A673 (cell line): ENCODE data around the gene RNF212B. TPM values are rescaled to one million over a fixed set of nuclear protein-coding genes. Genes with fewer than 3 reads are reported as not detected.

Source experiments
- BruUV-seq: library from RNA; stranded (reverse); fragments of 400-500 nt; replicated peaks from 2 replicates; lab custom pipeline; 2021; lab: Mats Ljungman, UMichigan
- CTCF ChIA-PET: fragments of 300-600 bp; sonication (Branson Sonifier 250); formaldehyde crosslinking; loops from one replicate; lab custom pipeline; 2022; ENCODE audit warnings: antibody characterized with exemption; lab: Charles Lee
- POLR2A ChIA-PET: fragments of 300-600 bp; sonication (Branson Sonifier 250); formaldehyde crosslinking; loops from one replicate; lab custom pipeline; 2022; ENCODE audit warnings: antibody characterized with exemption; ENCODE audit not compliant: low non-redundant PET; lab: Charles Lee
- DNase-seq: peaks from one replicate; pipeline ENCODE4 v3.0.0-alpha.2; 2015; ENCODE audit warnings: low spot score
- H3K27ac ChIP-seq: fragments of 200-600 bp; sonication (generic); 2 replicates; pipeline ENCODE4 v1.5.1; 2016; ENCODE audit warnings: mixed run types, low read depth, mild to moderate bottlenecking, mixed read lengths, antibody characterized with exemption, low read length; ENCODE audit not compliant: poor library complexity, severe bottlenecking
- H3K27me3 ChIP-seq: fragments of 200-600 bp; sonication (generic); replicated peaks from 2 replicates; pipeline ENCODE4 v1.6.1; 2017; ENCODE audit warnings: mixed run types, low read depth, mild to moderate bottlenecking, mixed read lengths, antibody characterized with exemption, low read length; ENCODE audit not compliant: insufficient read depth, poor library complexity
- H3K36me3 ChIP-seq: fragments of 200-600 bp; sonication (generic); 2 replicates; pipeline ENCODE4 v1.6.1; 2016; ENCODE audit warnings: mixed run types, mild to moderate bottlenecking, mixed read lengths, antibody characterized with exemption, low read length; ENCODE audit not compliant: insufficient read depth, poor library complexity, severe bottlenecking
- H3K4me1 ChIP-seq: fragments of 200-600 bp; sonication (generic); 2 replicates; pipeline ENCODE4 v1.6.1; 2017; ENCODE audit warnings: mixed run types, mild to moderate bottlenecking, mixed read lengths, antibody characterized with exemption, low read length; ENCODE audit not compliant: insufficient read depth, poor library complexity, severe bottlenecking
- H3K4me3 ChIP-seq: fragments of 200-600 bp; sonication (generic); 2 replicates; pipeline ENCODE4 v1.5.1; 2016; ENCODE audit warnings: low read depth, mixed run types, mild to moderate bottlenecking, mixed read lengths, low read length; ENCODE audit not compliant: poor library complexity, severe bottlenecking
- H3K9me3 ChIP-seq: fragments of 200-600 bp; sonication (generic); 2 replicates; pipeline ENCODE4 v1.6.1; 2016; ENCODE audit warnings: mixed run types, low read depth, mild to moderate bottlenecking, mixed read lengths, antibody characterized with exemption, low read length; ENCODE audit not compliant: poor library complexity, severe bottlenecking
- EZH2 ChIP-seq: fragments of 200-600 bp; sonication (generic); IDR thresholded peaks from 2 replicates; pipeline ENCODE4 v1.6.1; 2017; ENCODE audit warnings: borderline replicate concordance, low read depth, mild to moderate bottlenecking, mixed read lengths, antibody characterized with exemption, low read length; ENCODE audit not compliant: poor library complexity, severe bottlenecking
- intact Hi-C: fragments of 100-400 bp; cut with micrococcal nuclease; formaldehyde crosslinking; loops from one replicate; pipeline ENCODE4 v1.10.0; 2022; ENCODE audit not compliant: unreplicated experiment
- total RNA-seq: library from RNA; stranded (reverse); gene quantifications from 2 replicates; pipeline ENCODE4 v1.2.3, GENCODE V29; 2021
- TF ChIP-seq, protein P1 (sequence below): fragments of 300-800, 200-600 bp; sonication (generic); conservative IDR thresholded peaks from 2 replicates; pipeline ENCODE4 v1.5.1; 2017; ENCODE audit warnings: low read depth, mild to moderate bottlenecking, antibody characterized with exemption, low read length, moderate library complexity, mixed read lengths

Gene RNF212B
- total RNA-seq, 1 experiment from 2014 or later: not detected

DNA sequence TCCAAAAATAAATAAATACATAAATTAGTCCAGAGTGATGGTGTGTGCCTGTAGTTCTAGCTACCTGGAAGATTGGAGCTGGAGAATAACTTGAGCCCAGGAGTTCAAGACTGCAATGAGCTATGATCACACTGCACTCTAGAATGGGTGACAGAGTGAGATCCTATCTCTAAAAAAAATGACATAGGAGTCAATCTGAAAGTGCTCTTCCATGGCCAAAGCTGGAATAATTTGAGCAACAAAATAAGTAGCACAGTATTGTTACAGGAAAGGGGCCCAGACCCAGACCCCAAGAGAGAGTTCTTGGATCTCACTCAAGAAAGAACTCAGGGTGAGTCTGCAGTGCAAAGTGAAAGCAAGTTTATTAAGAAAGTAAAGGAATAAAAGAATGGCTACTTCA lies 29.4 kb upstream of the RNF212B start:
- no peak overlapping the region for H3K4me3 ChIP-seq
- no peak overlapping the region for H3K27ac ChIP-seq
- no peaks in the 10 kb centered on the region for H3K27me3 ChIP-seq
- no peaks in the 10 kb centered on the region for H3K36me3 ChIP-seq
- TF ChIP-seq, protein P1, sequence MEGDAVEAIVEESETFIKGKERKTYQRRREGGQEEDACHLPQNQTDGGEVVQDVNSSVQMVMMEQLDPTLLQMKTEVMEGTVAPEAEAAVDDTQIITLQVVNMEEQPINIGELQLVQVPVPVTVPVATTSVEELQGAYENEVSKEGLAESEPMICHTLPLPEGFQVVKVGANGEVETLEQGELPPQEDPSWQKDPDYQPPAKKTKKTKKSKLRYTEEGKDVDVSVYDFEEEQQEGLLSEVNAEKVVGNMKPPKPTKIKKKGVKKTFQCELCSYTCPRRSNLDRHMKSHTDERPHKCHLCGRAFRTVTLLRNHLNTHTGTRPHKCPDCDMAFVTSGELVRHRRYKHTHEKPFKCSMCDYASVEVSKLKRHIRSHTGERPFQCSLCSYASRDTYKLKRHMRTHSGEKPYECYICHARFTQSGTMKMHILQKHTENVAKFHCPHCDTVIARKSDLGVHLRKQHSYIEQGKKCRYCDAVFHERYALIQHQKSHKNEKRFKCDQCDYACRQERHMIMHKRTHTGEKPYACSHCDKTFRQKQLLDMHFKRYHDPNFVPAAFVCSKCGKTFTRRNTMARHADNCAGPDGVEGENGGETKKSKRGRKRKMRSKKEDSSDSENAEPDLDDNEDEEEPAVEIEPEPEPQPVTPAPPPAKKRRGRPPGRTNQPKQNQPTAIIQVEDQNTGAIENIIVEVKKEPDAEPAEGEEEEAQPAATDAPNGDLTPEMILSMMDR: no peak
- no peak for TF ChIP-seq EZH2
- no peaks in the 10 kb centered on the region for H3K9me3 ChIP-seq
- ChIA-PET POLR2A (no interaction called here), CTCF (no interaction called here)
- BruUV-seq: no TSS peak
- no peak for DNase-seq
- H3K4me1 ChIP-seq: no peaks in the 10 kb centered on the region
- intact Hi-C loops: no loop called here

DNA sequence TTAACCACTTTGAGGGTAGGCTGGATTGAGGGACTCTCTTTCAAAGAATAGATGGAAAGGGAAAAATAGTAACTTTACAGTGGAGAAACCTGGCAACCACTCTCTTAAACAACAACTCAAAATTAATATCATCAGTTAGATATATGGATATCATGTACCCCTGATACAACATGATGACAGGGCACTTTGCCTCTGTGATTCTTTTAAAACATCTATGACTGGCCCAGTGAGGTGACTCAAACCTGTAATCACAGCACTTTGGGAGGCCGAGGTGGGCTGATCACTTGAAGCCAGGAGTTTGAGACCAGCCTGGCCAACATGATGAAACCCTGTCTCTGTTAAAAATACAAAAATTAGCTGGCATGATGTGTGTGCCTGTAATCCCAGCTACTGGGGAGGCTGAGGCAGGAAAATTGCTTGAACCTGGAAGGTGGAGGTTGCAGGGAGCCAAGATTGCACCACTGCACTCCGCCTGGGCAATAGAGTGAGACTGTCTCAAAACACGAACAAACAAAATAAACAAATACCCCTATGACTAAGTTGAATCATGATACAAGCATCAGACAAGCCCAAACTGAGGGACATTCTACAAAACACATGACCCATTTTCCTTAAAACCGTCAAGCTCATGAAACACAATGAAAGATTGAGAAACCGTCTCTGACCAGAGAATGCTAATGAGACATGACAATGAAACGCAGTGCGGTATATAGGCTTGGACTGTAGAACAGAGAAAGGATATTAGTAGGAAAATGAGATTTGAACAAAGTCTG lies 27.9 kb upstream of the RNF212B start:
- H3K27ac ChIP-seq: no peak overlapping the region
- H3K27me3 ChIP-seq: no peaks in the 10 kb centered on the region
- no peaks in the 10 kb centered on the region for H3K4me1 ChIP-seq
- no peak for DNase-seq
- BruUV-seq: no TSS peak
- POLR2A ChIA-PET: no interaction called here
- no peaks in the 10 kb centered on the region for H3K36me3 ChIP-seq
- TF ChIP-seq EZH2: no peak
- TF ChIP-seq, protein P1: no peak
- intact Hi-C loops: no loop called here
- H3K4me3 ChIP-seq: no peak overlapping the region
- H3K9me3 ChIP-seq: no peaks in the 10 kb centered on the region
- CTCF ChIA-PET: no interaction called here

DNA sequence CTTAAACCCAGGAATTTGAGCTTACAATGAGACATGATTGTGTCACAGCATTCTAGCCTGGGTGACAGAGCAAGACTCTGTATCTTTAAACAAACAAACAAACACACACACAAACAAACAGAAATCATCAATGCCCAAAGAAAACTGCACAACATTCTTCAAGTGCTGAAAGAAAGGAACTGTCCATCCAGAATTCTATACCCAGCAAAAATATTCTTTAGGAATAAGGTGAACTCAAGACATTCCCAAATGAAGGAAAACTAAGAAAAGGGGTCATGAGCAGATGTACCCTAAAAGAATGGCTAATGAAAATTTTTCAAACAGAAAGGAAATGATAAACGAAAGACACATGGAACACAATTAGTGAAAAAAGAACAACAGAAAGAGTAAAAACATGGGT lies 22.3 kb upstream of the RNF212B start:
- no peaks in the 10 kb centered on the region for H3K36me3 ChIP-seq
- H3K4me3 ChIP-seq: no peak overlapping the region
- POLR2A ChIA-PET: no interaction called here
- BruUV-seq: no TSS peak
- DNase-seq: no peak
- H3K4me1 ChIP-seq: no peaks in the 10 kb centered on the region
- intact Hi-C loops: no loop called here
- CTCF ChIA-PET: no interaction called here
- no peak for TF ChIP-seq EZH2
- TF ChIP-seq, protein P1: no peak
- H3K27ac ChIP-seq: no peak overlapping the region
- no peaks in the 10 kb centered on the region for H3K9me3 ChIP-seq
- H3K27me3 ChIP-seq: no peaks in the 10 kb centered on the region
